Measurements from ENCODE around the gene CISTR. TPM values are rescaled to one million over a fixed set of nuclear protein-coding genes. Genes with fewer than 3 reads are reported as not detected.
"Not testable (repeated sequence)": the region's sequence is repeated elsewhere in the genome, so short reads cannot be mapped to it uniquely, and the experiment has no call there.

The CISTR gene
- total RNA-seq, 3 donors from 2014 or later: not detected

GRCh38 chr12:53777412-53777811 is 25.6 kb upstream of the CISTR start:
- no peaks in the 10 kb centered on the region for H3K4me1 Mint-ChIP-seq (ENCODE audit: low read depth)
- H3K27me3 Mint-ChIP-seq (ENCODE audit: low read depth): peaks cover 46% of the 10 kb centered on the region
- no peaks in the 10 kb centered on the region for H3K9me3 Mint-ChIP-seq
- ATAC-seq (no peak), DNase-seq (no peak)
- no peaks in the 10 kb centered on the region for H3K36me3 Mint-ChIP-seq (ENCODE audit: insufficient read depth)
- no peak overlapping the region for H3K4me3 Mint-ChIP-seq

DNA sequence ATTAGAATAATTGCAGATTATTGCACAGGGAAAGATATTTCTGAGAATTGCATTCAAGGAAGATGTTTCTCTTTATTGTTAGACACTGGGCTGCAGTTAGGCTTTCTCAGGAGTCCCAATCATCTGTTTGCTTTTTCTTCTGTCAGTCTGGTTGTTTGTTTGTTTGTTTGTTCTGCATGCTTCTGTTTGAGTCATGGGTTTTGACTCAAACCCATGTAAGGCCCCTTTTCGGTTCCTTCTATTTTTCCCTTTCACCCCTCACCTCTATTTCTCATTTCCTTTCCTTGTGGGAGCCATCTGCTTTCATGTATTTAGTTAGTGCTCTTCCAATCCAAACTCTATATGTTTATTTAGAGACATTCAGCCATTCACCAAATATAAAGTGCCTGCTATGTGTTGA is 25.1 kb upstream of the CISTR start:
- ATAC-seq: no peak
- Mint-ChIP-seq H3K4me1 (ENCODE audit: low read depth) (no peaks in the 10 kb centered on the region), H3K27me3 (ENCODE audit: low read depth) (peaks cover 47% of the 10 kb centered on the region), H3K4me3 (no peak overlapping the region), H3K9me3 (no peaks in the 10 kb centered on the region), H3K36me3 (ENCODE audit: insufficient read depth) (no peaks in the 10 kb centered on the region)
- DNase-seq: no peak

DNA sequence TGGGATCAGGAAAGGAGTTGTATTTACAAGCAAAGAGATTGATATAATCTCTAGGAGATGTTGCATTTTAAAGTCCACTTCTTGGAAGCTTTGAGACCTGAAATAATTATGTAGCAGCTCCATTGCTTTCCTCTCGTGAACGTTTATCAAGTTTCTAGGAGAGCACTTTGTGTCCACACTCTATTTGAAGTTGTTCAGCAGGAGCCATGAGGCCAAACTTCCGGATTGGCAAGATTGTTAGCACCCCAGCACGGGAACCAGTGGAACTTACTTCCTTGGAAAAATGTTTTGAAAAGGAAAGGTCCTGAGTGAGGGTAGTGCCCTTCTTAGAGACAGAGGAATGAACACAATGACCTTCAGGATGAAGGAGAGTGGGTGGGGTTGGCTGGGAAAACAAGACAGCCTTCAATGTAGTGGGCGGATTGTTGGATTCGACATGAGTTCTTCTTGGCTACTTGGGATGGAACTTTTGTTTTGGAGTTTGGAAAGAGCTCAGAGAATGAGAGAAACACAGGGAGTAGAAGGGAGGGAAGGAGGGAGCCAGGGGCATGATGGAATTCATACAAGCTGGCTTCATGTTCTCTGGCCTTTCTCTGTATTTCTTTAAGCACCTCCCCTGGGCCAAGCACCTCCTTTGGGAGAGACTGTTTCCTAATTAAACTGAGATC is 23.8 kb upstream of the CISTR start:
- no peaks in the 10 kb centered on the region for H3K4me1 Mint-ChIP-seq (ENCODE audit: low read depth)
- H3K27me3 Mint-ChIP-seq (ENCODE audit: low read depth): peaks cover 45% of the 10 kb centered on the region
- no peak overlapping the region for H3K4me3 Mint-ChIP-seq
- no peak for DNase-seq
- no peaks in the 10 kb centered on the region for H3K9me3 Mint-ChIP-seq
- no peaks in the 10 kb centered on the region for H3K36me3 Mint-ChIP-seq (ENCODE audit: insufficient read depth)
- ATAC-seq: no peak

GRCh38 chr12:53770281-53770680 is 18.5 kb upstream of the CISTR start:
- DNase-seq: no peak
- H3K4me3 Mint-ChIP-seq: no peak overlapping the region
- no peaks in the 10 kb centered on the region for H3K9me3 Mint-ChIP-seq
- ATAC-seq: no peak
- H3K36me3 Mint-ChIP-seq (ENCODE audit: insufficient read depth): no peaks in the 10 kb centered on the region
- no peaks in the 10 kb centered on the region for H3K4me1 Mint-ChIP-seq (ENCODE audit: low read depth)
- peaks cover 50% of the 10 kb centered on the region for H3K27me3 Mint-ChIP-seq (ENCODE audit: low read depth)

DNA sequence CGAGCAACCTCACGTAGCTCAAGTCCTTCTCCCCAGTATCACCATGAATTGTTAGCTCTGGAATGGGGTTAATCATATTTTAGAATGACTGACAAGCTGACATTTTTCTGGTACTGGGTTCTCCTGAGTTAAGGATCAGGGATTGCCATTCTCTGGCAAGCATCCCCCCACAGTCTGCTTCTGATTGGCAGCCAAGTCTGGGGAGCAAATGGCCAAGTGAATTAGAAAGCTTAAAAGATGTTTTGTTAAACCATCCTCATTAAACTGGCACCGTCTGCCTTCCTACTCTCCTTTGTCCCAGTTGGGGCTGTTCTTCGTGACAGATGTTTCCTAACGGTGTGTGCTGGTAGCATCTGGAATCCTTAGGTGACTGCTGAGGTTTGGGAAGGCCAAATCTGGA is 17.2 kb upstream of the CISTR start:
- Mint-ChIP-seq H3K4me1 (ENCODE audit: low read depth) (no peaks in the 10 kb centered on the region), H3K4me3 (no peak overlapping the region), H3K9me3 (no peaks in the 10 kb centered on the region), H3K27me3 (ENCODE audit: low read depth) (peaks cover 61% of the 10 kb centered on the region), H3K36me3 (ENCODE audit: insufficient read depth) (no peaks in the 10 kb centered on the region)
- ATAC-seq (no peak), DNase-seq (no peak)

DNA sequence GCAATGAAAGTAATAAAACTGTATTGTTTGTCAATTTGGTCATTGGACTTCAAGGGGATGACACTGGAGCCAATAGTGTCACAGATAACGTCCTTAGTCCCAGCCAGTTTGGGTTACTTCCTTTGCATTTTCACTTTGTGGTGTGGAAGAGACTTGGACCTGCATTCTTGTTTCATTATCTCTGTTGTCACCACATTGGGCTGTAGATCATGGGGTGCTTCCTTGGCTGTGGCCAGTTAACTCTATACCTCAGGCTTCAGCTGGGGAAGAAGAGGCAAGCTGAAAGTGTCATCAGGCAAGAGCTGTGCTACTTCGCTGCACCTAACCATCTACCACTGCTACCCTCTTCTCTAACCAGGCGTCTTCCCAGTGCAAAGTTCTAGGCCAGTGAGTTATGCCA is 15.1 kb upstream of the CISTR start:
- Mint-ChIP-seq H3K36me3 (ENCODE audit: insufficient read depth) (no peaks in the 10 kb centered on the region), H3K9me3 (no peaks in the 10 kb centered on the region), H3K4me1 (ENCODE audit: low read depth) (no peaks in the 10 kb centered on the region), H3K27me3 (ENCODE audit: low read depth) (peaks cover 70% of the 10 kb centered on the region), H3K4me3 (no peak overlapping the region)
- DNase-seq: no peak
- ATAC-seq: no peak

- DNase-seq: no peak
- Mint-ChIP-seq H3K9me3 (no peaks in the 10 kb centered on the region), H3K4me1 (ENCODE audit: low read depth) (no peaks in the 10 kb centered on the region), H3K27me3 (ENCODE audit: low read depth) (peaks cover 69% of the 10 kb centered on the region), H3K4me3 (no peak overlapping the region), H3K36me3 (ENCODE audit: insufficient read depth) (no peaks in the 10 kb centered on the region)
- ATAC-seq: no peak
Observed at GRCh38 chr12:53765891-53766290, 14.1 kb upstream of the CISTR start.

- H3K36me3 Mint-ChIP-seq (ENCODE audit: insufficient read depth): no peaks in the 10 kb centered on the region
- H3K4me3 Mint-ChIP-seq: no peak overlapping the region
- no peaks in the 10 kb centered on the region for H3K9me3 Mint-ChIP-seq
- DNase-seq (no peak), ATAC-seq (no peak)
- H3K4me1 Mint-ChIP-seq (ENCODE audit: low read depth): no peaks in the 10 kb centered on the region
- H3K27me3 Mint-ChIP-seq (ENCODE audit: low read depth): peaks cover 73% of the 10 kb centered on the region
Observed at GRCh38 chr12:53764615-53765014, 12.8 kb upstream of the CISTR start.

DNA sequence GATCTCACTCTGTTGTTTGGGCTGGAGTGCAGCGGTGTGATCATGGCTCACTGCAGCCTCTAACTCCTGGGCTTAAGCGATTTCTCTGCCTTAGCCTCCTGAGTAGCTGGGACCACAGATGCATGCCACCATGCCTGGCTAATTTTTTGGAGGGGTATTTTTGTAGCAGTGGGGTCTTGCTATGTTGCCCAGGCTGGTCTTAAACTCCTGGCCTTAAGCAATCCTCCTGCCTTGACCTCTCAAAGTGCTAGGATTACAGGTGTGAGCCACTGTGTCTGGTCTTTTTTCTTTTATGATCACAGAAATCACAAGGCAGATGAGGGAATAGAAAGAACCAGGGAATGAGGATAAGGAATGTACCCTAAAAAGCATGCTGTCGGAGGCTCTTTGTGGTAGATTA is 11.0 kb upstream of the CISTR start:
- not testable (repeated sequence) for ATAC-seq; H3K4me3 Mint-ChIP-seq; H3K4me1 Mint-ChIP-seq (ENCODE audit: low read depth); H3K9me3 Mint-ChIP-seq; H3K36me3 Mint-ChIP-seq (ENCODE audit: insufficient read depth); DNase-seq
- H3K27me3 Mint-ChIP-seq (ENCODE audit: low read depth): peaks cover 84% of the 10 kb centered on the region

DNA sequence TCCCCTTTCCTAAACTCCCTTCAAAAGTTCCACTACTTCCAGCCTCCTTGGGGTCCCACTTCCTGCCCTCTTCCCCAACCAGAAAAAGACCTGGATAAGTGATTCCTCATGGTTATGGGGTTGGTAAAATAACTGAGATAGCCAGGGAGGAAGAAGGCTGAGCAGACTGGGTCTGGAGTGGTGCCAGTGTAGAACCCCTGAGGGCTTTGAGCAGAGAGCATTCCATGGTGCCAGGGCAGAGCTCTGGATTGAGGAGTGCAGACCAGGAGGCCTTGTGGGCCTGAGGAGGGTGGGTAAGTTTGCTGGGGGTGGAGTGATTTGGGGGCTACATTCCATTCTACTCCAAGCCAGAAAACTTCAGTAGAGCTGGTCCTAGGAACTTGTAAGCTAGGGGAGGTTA is 9.5 kb upstream of the CISTR start:
- H3K4me1 Mint-ChIP-seq (ENCODE audit: low read depth): peaks cover 5% of the 10 kb centered on the region
- DNase-seq: no peak
- H3K4me3 Mint-ChIP-seq: no peak overlapping the region
- H3K36me3 Mint-ChIP-seq (ENCODE audit: insufficient read depth): no peaks in the 10 kb centered on the region
- no peaks in the 10 kb centered on the region for H3K9me3 Mint-ChIP-seq
- ATAC-seq: no peak
- peaks cover 71% of the 10 kb centered on the region for H3K27me3 Mint-ChIP-seq (ENCODE audit: low read depth)

DNA sequence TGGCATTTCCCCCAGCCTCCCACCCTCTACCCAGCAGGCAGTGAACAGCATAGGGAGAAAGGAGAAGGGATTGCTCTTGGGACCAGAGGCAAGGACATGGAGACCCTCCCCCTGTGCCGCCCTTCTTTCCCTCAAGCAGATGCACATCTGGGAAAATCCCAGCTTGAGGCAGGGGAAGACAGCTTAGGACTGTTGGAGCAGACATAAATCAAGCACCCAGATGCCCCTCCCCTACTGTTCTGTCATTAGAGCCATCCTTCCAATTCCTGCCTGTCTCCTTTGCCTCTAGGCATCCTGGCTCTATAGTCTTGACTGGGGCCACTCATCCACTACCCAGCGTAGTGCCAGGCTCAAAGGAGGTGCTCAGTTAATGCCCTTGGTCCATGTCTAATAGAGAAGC is 7.5 kb upstream of the CISTR start:
- H3K4me3 Mint-ChIP-seq: no peak overlapping the region
- peaks cover 5% of the 10 kb centered on the region for H3K4me1 Mint-ChIP-seq (ENCODE audit: low read depth)
- DNase-seq (no peak), ATAC-seq (no peak)
- H3K27me3 Mint-ChIP-seq (ENCODE audit: low read depth): peaks cover 53% of the 10 kb centered on the region
- H3K36me3 Mint-ChIP-seq (ENCODE audit: insufficient read depth): no peaks in the 10 kb centered on the region
- no peaks in the 10 kb centered on the region for H3K9me3 Mint-ChIP-seq

DNA sequence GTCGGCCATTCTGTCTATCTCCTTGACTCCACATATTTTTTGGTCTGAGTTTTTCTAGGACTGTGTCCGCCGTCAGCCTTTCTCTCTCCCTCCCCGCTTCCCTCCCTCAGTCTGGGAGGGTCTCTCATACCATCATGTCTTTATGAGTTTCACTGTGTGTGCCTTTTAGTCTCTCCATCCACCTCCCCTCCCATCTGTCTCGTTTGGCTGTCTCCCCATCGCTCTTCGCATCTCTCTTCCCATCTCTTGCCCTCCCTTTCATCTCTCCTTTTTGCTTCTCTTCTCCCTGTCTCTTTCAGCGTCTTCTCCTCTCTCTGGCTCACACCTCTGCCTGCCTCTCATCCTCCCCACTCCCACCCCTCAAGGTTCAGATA is 6.9 kb upstream of the CISTR start:
- Mint-ChIP-seq H3K9me3 (no peaks in the 10 kb centered on the region), H3K36me3 (ENCODE audit: insufficient read depth) (no peaks in the 10 kb centered on the region), H3K4me1 (ENCODE audit: low read depth) (peaks cover 5% of the 10 kb centered on the region), H3K27me3 (ENCODE audit: low read depth) (peaks cover 49% of the 10 kb centered on the region), H3K4me3 (no peak overlapping the region)
- ATAC-seq: no peak
- DNase-seq: no peak

- Mint-ChIP-seq H3K36me3 (ENCODE audit: insufficient read depth) (no peaks in the 10 kb centered on the region), H3K9me3 (no peaks in the 10 kb centered on the region), H3K4me3 (no peak overlapping the region), H3K4me1 (ENCODE audit: low read depth) (peaks cover 5% of the 10 kb centered on the region), H3K27me3 (ENCODE audit: low read depth) (peaks cover 44% of the 10 kb centered on the region)
- DNase-seq (no peak), ATAC-seq (no peak)
Observed at GRCh38 chr12:53758081-53758729, 6.4 kb upstream of the CISTR start.

DNA sequence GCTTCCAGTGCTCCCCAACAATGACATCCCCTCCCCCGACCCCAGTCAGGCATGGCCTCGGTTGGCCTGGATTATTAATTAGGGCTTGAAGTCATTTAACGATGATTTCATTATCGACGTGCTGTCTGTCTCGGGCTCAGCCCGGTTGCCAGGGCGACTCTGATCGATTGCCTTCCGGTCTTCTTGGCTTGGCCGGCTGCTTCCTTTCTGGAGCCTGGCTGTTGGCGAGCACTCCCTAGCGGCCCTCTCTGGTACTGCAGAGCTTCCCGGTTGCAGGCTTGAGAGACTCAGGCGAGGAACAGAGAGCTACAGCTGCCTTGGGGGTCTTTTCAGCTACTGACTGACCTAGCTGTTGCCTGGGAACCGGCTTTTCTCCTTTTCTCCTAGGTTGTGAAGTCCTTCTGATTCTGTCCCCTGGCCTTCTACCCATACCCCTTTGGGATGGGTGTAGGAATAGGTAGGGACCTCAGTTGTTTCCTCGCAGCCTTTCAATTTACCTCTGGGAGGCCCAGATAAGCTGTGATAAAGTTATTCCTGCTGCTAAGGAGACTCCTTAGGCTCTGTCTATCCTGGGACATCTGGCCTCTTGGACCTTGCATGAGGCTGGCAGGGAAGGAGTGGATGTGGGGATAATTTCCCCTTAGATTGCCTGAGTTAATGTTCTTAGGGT is 5.5 kb upstream of the CISTR start:
- Mint-ChIP-seq H3K9me3 (no peaks in the 10 kb centered on the region), H3K27me3 (ENCODE audit: low read depth) (peaks cover 35% of the 10 kb centered on the region), H3K36me3 (ENCODE audit: insufficient read depth) (no peaks in the 10 kb centered on the region), H3K4me3 (peak overlapping the region; percentile 27), H3K4me1 (ENCODE audit: low read depth) (peaks cover 5% of the 10 kb centered on the region)
- ATAC-seq: peak; percentile 81 to 86
- peak; percentile 74 for DNase-seq

Measured in activated T-cell treated with anti-CD3 and anti-CD28 coated beads, Interleukin-2, amount 50 U/mL, for 4 hours (primary cell).